ENCODE measurements around the gene SCAMP4. TPM values are rescaled to one million over a fixed set of nuclear protein-coding genes. Genes with fewer than 3 reads are reported as not detected.

The SCAMP4 gene
- total RNA-seq, 1 donor from 2014 or later: 322 TPM

DNA sequence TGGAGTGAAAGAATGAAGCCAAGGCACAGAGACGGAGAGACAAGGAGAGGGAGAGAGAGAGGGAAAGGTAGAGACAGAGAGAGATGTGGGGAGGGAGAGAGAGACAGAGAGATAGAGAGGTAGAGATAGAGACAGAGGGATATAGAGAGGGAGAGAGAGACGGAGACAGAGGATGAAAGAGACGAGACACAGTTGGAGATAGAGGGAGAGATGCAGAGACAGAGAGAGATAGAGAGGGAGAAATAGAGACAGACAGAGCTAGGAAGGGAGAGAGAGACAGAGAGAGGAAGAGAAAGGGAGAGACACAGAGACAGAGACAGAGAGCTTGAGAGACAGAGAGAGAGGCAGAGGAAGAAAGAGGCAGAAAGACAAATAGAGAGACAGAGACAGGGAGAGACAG is 31.2 kb downstream of the SCAMP4 start:
- Histone ChIP-seq H3K9me3 (no peaks in the 10 kb centered on the region), H3K4me1 (peaks cover 4 to 5% of the 10 kb centered on the region in 2 donors), H3K36me3 (no peaks in the 10 kb centered on the region), H3K4me3 (no peak overlapping the region), H3K27ac (no peak overlapping the region), H3K27me3 (no peaks in the 10 kb centered on the region)
- intact Hi-C loops (cut with DNase I): no loop called here
- DNase-seq (ENCODE audit: low spot score in 2 of 2): no peak
- no peak for TF ChIP-seq CTCF (IDR thresholded peaks at IDR 0.05)

- intact Hi-C loops (cut with DNase I): no loop called here
- Histone ChIP-seq H3K36me3 (no peaks in the 10 kb centered on the region), H3K4me3 (no peak overlapping the region), H3K27me3 (no peaks in the 10 kb centered on the region), H3K9me3 (no peaks in the 10 kb centered on the region), H3K4me1 (peaks cover 4 to 5% of the 10 kb centered on the region in 2 donors), H3K27ac (no peak overlapping the region)
- TF ChIP-seq CTCF (IDR thresholded peaks at IDR 0.05): no peak
- no peak for DNase-seq (ENCODE audit: low spot score in 2 of 2)
Measured at GRCh38 chr19:1936916-1937610, 31.9 kb downstream of the SCAMP4 start.

GRCh38 chr19:1938071-1938470 is 32.9 kb downstream of the SCAMP4 start:
- no peaks in the 10 kb centered on the region for H3K27me3 ChIP-seq
- DNase-seq (ENCODE audit: low spot score in 2 of 2): no peak
- intact Hi-C loops (cut with DNase I): no loop called here

DNA sequence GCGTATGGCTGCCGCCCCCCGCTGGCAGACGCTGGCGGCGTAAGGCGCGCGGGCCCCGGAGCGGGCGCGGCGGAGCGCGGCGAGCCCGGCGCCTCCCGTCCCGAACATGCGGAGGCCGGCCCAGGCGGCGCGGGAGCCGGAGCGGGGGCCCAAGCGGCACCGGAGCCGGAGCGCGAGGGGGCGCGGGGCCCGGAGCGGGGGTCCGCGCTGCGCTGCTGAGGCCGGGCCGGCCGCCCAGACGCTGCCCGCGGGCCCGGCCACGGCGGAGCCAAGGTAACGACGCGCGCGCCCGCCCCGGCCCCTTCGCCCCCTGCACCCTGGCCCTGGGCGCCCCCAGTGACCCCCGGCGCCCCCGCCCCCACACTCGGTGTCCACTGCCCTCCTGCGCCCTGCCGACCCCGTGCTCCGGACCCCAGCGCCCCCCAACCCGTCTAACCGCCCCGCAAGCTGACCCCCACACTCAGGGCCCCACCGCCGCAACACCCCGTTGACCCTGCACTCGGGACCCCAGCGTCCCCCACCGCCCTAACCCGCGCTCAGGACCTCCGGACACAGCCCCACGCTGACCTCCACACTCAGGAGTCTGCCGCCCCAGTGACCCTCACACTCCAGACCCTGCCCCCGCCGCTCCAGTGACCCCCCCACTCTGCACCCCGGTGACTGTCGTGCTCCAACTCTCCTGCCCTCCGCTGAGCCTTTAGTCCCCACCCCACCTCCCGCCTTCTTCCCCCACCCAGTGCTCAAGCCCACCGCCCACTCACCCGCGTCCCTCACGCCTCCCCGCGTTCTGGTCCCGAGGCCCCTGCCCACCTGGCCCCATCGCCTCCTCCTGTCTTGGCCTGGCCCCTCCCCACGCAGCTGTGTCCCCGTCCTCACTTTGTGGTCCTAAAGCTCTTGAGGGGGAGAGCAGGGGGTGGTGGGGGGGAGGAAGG is 36.2 kb downstream of the SCAMP4 start, which contains the start of gene CSNK1G2:
CSNK1G2 (plus strand) TSS at position 27 of the 932 bp plus-strand sequence. CDS start 28,601 bp downstream, outside the sequence.
- peak in 1 of 3 experiments; percentile 57 for TF ChIP-seq CTCF (IDR thresholded peaks at IDR 0.05)
- no peaks in the 10 kb centered on the region for H3K9me3 ChIP-seq
- DNase-seq (ENCODE audit: low spot score in 2 of 2): no peak
- H3K27ac ChIP-seq: peak within 1 kb of the TSS; percentile 100
- H3K4me1 ChIP-seq: peaks cover 11 to 14% of the 10 kb centered on the region in 2 donors
- peak within 1 kb of the TSS; percentile 72 to 95 for H3K4me3 ChIP-seq
- intact Hi-C loops (cut with DNase I): loop anchor here (2.0 kb wide), 1 partner anchor 75 kb away; no protein-coding TSS in a partner anchor
- H3K27me3 ChIP-seq: no peaks in the 10 kb centered on the region
- H3K36me3 ChIP-seq: no peaks in the 10 kb centered on the region

More at GRCh38 chr19:1938071-1938470, 32.9 kb downstream of the SCAMP4 start:
- Histone ChIP-seq H3K36me3 (no peaks in the 10 kb centered on the region), H3K27ac (no peak overlapping the region), H3K9me3 (no peaks in the 10 kb centered on the region), H3K4me3 (no peak overlapping the region), H3K4me1 (peaks cover 11 to 13% of the 10 kb centered on the region in 2 donors)
- no peak for TF ChIP-seq CTCF (IDR thresholded peaks at IDR 0.05)

GRCh38 chr19:1942078-1942933 is 37.1 kb downstream of the SCAMP4 start:
- H3K4me1 ChIP-seq: peaks cover 11 to 14% of the 10 kb centered on the region in 2 donors
- no peak for TF ChIP-seq CTCF (IDR thresholded peaks at IDR 0.05)
- peak in 1 of 2 donors; percentile 89 for DNase-seq (ENCODE audit: low spot score in 2 of 2)

More at GRCh38 chr19:1942078-1942933, 37.1 kb downstream of the SCAMP4 start:
- Histone ChIP-seq H3K27me3 (no peaks in the 10 kb centered on the region), H3K27ac (peak overlapping the region; percentile 87 to 100), H3K9me3 (no peaks in the 10 kb centered on the region), H3K4me3 (peak overlapping the region; percentile 72 to 95), H3K36me3 (no peaks in the 10 kb centered on the region)
- intact Hi-C loops (cut with DNase I): loop anchor here (2.0 kb wide), 1 partner anchor 74 kb away; no protein-coding TSS in a partner anchor
